Smooth muscle cell (in vitro differentiated cells): ENCODE measurements around the gene GLRX. TPM values are rescaled to one million over a fixed set of nuclear protein-coding genes. Genes with fewer than 3 reads are reported as not detected.

Experiments
- DNase-seq: peaks from one replicate; lab custom pipeline; 2025; ENCODE audit not compliant: unreplicated experiment; lab: John Stamatoyannopoulos, UW
- H2AFZ ChIP-seq: fragments of 200-600 bp; sonication (generic); 2 replicates; pipeline ENCODE4 v1.6.0; 2016; ENCODE audit warnings: antibody characterized with exemption, low read depth, mild to moderate bottlenecking
- H3F3A ChIP-seq: fragments of 200-600 bp; sonication (generic); 2 replicates; pipeline ENCODE4 v1.6.0; 2017; ENCODE audit warnings: antibody characterized with exemption, low read depth
- H3K27ac ChIP-seq: fragments of 200-600 bp; sonication (generic); 2 replicates; pipeline ENCODE4 v1.5.1; 2016; ENCODE audit warnings: low read depth, mild to moderate bottlenecking
- H3K27me3 ChIP-seq: fragments of 200-600 bp; sonication (generic); 2 replicates; pipeline ENCODE4 v1.6.1; 2016; ENCODE audit warnings: low read depth, mild to moderate bottlenecking
- H3K36me3 ChIP-seq: fragments of 200-600 bp; sonication (generic); 2 replicates; pipeline ENCODE4 v1.5.1; 2016; ENCODE audit warnings: low read depth
- H3K4me1 ChIP-seq: fragments of 200-600 bp; sonication (generic); 2 replicates; pipeline ENCODE4 v1.5.1; 2016; ENCODE audit warnings: low read depth
- H3K4me2 ChIP-seq: fragments of 200-600 bp; sonication (generic); 2 replicates; pipeline ENCODE4 v1.6.0; 2016; ENCODE audit warnings: mild to moderate bottlenecking
- H3K4me3 ChIP-seq: fragments of 200-600 bp; sonication (generic); 2 replicates; pipeline ENCODE4 v1.5.1; 2016; ENCODE audit warnings: mild to moderate bottlenecking
- H3K79me2 ChIP-seq: fragments of 200-600 bp; sonication (generic); 2 replicates; pipeline ENCODE4 v1.6.0; 2016; ENCODE audit warnings: low read depth, mild to moderate bottlenecking
- H3K9ac ChIP-seq: fragments of 200-600 bp; sonication (generic); 2 replicates; pipeline ENCODE4 v1.6.0; 2016; ENCODE audit warnings: low read depth
- H3K9me3 ChIP-seq: fragments of 200-600 bp; sonication (generic); replicated peaks from 2 replicates; pipeline ENCODE4 v1.5.1; 2016; ENCODE audit warnings: low read depth
- H4K20me1 ChIP-seq: fragments of 200-600 bp; sonication (generic); 2 replicates; pipeline ENCODE4 v1.6.0; 2016; ENCODE audit warnings: low read depth
- WGBS: methylation state at CpG from one replicate; pipeline ENCODE4 v1.1.7; 2016; ENCODE audit warnings: low lambda C conversion rate; 5-methylcytosine and 5-hydroxymethylcytosine counted together
- polyA plus RNA-seq: library from polyadenylated mRNA; unstranded; fragments of >200 nt; fragmentation: Nextera tagmentation; extraction: Ambion mirVana; gene quantifications from 2 replicates; pipeline ENCODE4 v1.2.1, GENCODE V29; 2016
- total RNA-seq: library from RNA; depleted of rRNA; stranded (reverse); fragments of >200 nt; gene quantifications from 2 replicates; pipeline ENCODE4 v1.2.3, GENCODE V29; 2014
- TF ChIP-seq, protein P1 (sequence below): fragments of 200-600 bp; sonication (generic); IDR thresholded peaks from 2 replicates; pipeline ENCODE4 v1.5.1; 2017; ENCODE audit warnings: borderline replicate concordance, mild to moderate bottlenecking, antibody characterized with exemption; ENCODE audit not compliant: insufficient read depth, poor library complexity, severe bottlenecking

GLRX gene
- total and polyA plus RNA-seq, 2 experiments from 2014 or later = 50.8 to 95.7 TPM

DNA sequence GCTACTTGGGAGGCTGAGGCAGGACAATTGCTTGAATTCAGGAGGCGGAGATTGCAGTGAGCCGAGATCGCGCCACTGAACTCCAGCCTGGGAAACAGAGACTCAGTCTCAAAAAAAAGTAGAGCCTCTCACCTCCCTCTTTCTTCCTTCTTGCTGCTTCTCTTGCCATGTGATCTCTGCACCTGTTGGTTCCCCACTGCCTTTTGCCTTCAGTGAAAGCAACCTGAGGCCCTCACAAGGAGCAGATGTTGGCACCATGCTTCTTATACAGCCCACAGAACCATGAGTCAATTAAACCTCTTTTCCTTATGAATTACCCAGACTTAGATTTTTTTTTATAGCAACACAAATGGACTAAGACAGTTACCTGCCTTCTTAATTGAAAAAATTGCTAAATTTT lies 45.6 kb upstream of the GLRX start:
- H4K20me1 ChIP-seq = no peaks in the 10 kb centered on the region
- 99% methylated on average over 4 of the region's 4 CpGs for WGBS
- H3K27ac ChIP-seq = no peak overlapping the region
- no peaks in the 10 kb centered on the region for H3K36me3 ChIP-seq
- H3F3A ChIP-seq = no peaks in the 10 kb centered on the region
- DNase-seq = no peak
- H3K9me3 ChIP-seq = no peaks in the 10 kb centered on the region
- no peak overlapping the region for H2AFZ ChIP-seq
- TF ChIP-seq, protein P1, sequence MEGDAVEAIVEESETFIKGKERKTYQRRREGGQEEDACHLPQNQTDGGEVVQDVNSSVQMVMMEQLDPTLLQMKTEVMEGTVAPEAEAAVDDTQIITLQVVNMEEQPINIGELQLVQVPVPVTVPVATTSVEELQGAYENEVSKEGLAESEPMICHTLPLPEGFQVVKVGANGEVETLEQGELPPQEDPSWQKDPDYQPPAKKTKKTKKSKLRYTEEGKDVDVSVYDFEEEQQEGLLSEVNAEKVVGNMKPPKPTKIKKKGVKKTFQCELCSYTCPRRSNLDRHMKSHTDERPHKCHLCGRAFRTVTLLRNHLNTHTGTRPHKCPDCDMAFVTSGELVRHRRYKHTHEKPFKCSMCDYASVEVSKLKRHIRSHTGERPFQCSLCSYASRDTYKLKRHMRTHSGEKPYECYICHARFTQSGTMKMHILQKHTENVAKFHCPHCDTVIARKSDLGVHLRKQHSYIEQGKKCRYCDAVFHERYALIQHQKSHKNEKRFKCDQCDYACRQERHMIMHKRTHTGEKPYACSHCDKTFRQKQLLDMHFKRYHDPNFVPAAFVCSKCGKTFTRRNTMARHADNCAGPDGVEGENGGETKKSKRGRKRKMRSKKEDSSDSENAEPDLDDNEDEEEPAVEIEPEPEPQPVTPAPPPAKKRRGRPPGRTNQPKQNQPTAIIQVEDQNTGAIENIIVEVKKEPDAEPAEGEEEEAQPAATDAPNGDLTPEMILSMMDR = no peak
- H3K4me3 ChIP-seq = no peak overlapping the region
- no peaks in the 10 kb centered on the region for H3K79me2 ChIP-seq
- H3K4me2 ChIP-seq = no peak overlapping the region
- no peak overlapping the region for H3K9ac ChIP-seq
- no peaks in the 10 kb centered on the region for H3K27me3 ChIP-seq
- H3K4me1 ChIP-seq = peaks cover 5% of the 10 kb centered on the region

DNA sequence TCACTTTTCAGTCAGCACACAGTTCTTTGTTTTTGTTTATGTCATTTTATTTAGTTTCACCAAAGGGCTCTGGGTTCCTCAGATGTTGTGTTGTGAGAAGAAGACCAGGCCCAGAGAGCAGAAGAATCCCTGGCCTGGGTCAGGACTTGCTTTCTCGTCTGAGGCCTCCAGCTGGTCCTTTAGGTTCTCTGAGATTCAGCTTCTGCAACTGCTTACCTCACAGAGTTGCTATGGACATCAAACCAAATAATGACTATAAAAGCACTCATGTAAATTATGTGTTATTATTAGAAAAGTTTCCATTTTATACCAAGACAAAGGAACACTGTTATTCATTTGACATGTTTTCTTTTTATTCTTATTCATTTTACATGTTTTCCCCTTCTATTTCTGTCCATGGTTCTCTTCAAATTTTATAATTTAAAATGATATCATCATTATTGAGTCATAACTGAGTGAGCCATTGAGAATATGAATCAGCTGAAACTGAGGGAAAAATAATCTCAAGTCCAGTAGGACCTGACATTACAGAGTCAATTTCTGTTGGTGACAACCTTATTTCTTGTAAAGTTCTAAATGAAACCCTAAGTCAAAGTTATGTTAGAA lies 44.0 kb upstream of the GLRX start:
- no peak for DNase-seq
- Histone ChIP-seq H3K9me3 (no peaks in the 10 kb centered on the region), H3F3A (no peaks in the 10 kb centered on the region), H3K79me2 (no peaks in the 10 kb centered on the region), H3K27ac (peak overlapping the region; percentile 29), H4K20me1 (no peaks in the 10 kb centered on the region), H2AFZ (no peak overlapping the region), H3K4me2 (no peak overlapping the region), H3K9ac (no peak overlapping the region), H3K27me3 (no peaks in the 10 kb centered on the region), H3K36me3 (no peaks in the 10 kb centered on the region), H3K4me1 (peaks cover 12% of the 10 kb centered on the region), H3K4me3 (no peak overlapping the region)
- TF ChIP-seq, protein P1 = no peak
- whole genome bisulfite sequencing = 89% methylated on average over 1 of the region's 1 CpG

DNA sequence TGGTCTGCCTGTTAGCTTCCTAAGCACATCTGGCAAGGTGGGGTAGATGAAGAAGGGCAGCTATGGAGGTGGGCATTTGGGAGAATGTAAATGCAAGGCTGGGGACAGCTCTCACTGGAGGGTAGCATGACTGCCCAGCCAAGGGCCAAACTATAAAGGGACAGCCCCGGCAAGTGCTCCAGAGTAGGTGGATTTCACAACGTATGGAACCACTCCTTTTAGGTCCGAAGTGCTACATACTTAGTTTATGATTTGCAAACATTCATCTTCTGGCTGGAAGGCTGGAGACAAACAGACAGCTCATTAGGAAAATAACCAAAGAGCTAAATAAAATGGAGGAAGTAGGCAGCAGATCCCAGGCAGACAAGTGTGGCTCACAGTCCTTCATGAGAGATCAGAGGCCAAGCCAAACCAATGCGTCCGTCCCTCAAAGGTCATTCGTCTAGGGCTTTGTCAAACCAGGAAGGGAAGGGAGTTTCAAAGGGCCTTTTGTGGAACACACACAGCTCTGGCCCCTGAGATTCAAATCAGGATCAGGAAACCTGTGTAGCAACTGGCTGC lies 42.5 kb upstream of the GLRX start:
- Histone ChIP-seq H3K79me2 (no peaks in the 10 kb centered on the region), H3K27me3 (no peaks in the 10 kb centered on the region), H3K9ac (no peak overlapping the region), H3K9me3 (no peaks in the 10 kb centered on the region), H3K4me1 (peaks cover 22% of the 10 kb centered on the region), H3F3A (peaks cover 6% of the 10 kb centered on the region), H2AFZ (no peak overlapping the region), H4K20me1 (no peaks in the 10 kb centered on the region), H3K27ac (peak overlapping the region; percentile 42), H3K4me2 (no peak overlapping the region), H3K4me3 (no peak overlapping the region), H3K36me3 (no peaks in the 10 kb centered on the region)
- TF ChIP-seq, protein P1 = no peak
- DNase-seq = no peak
- WGBS = 64% methylated on average over 6 of the region's 6 CpGs

DNA sequence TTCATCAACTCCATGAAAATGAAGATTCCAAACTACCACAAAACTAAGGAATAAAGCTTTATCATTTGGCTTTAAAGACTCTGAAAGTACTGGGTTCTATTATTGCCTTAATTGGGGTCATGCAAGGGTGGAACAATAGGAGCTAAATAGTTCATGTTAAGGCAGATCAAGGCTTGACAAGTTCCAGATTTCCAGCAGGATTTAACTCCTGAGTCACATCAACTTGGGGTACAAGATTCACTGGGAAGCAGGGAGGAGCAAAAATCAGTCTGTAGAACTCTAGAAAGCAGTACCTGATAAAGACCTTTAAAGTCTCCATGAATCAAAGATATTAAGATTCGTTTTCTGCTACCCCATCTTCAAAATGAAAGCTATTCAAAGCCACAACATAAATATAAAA lies 41.9 kb upstream of the GLRX start:
- H3K27ac ChIP-seq = peak overlapping the region; percentile 42
- no peaks in the 10 kb centered on the region for H3K27me3 ChIP-seq
- no peak overlapping the region for H3K4me2 ChIP-seq
- H3F3A ChIP-seq = peaks cover 6% of the 10 kb centered on the region
- no peak overlapping the region for H3K4me3 ChIP-seq
- DNase-seq = no peak
- no peaks in the 10 kb centered on the region for H3K79me2 ChIP-seq
- H2AFZ ChIP-seq = no peak overlapping the region
- no peaks in the 10 kb centered on the region for H3K36me3 ChIP-seq
- H3K9ac ChIP-seq = no peak overlapping the region
- H3K9me3 ChIP-seq = no peaks in the 10 kb centered on the region
- 100% methylated on average over 1 of the region's 1 CpG for WGBS
- no peaks in the 10 kb centered on the region for H4K20me1 ChIP-seq
- TF ChIP-seq, protein P1 = no peak
- peaks cover 28% of the 10 kb centered on the region for H3K4me1 ChIP-seq
